Panc1 (cell line): ENCODE measurements around the gene FCHSD2.

Experiments
- CTCF ChIP-seq: fragments of 450-650 bp; IDR thresholded peaks from 2 replicates; pipeline ENCODE4 v1.5.1; 2017; ENCODE audit warnings: mild to moderate bottlenecking
- POLR2AphosphoS5 ChIP-seq: IDR thresholded peaks from 2 replicates; pipeline ENCODE4 v1.6.1; 2012; ENCODE audit warnings: mild to moderate bottlenecking, low read depth, low read length, moderate library complexity
- REST ChIP-seq, 2 experiments: IDR thresholded peaks; 2 replicates each; pipeline ENCODE4 v1.6.1; 2011 to 2012; ENCODE audit warnings: low read depth in 2 of 2, control low read depth in 1 of 2, low read length in 1 of 2, mild to moderate bottlenecking in 1 of 2, moderate library complexity in 1 of 2; ENCODE audit not compliant: insufficient read depth in 1 of 2
- SIN3A ChIP-seq: IDR thresholded peaks from 2 replicates; pipeline ENCODE4 v1.6.1; 2012; ENCODE audit warnings: low read depth, mild to moderate bottlenecking, low read length, moderate library complexity, borderline replicate concordance; ENCODE audit not compliant: insufficient read depth
- TCF7L2 ChIP-seq: IDR thresholded peaks from 2 replicates; pipeline ENCODE4 v1.6.1; 2011; ENCODE audit warnings: mild to moderate bottlenecking, low read depth, low read length, inconsistent platforms

GRCh38 chr11:72890881-72891280 is 251.2 kb downstream of the FCHSD2 start:
- TF ChIP-seq CTCF (no peak), REST (IDR thresholded peaks at IDR 0.05; ENCODE audit: insufficient read depth in 1 of 2, low read depth in 2 of 2, low read length in 1 of 2) (no peak), POLR2AphosphoS5 (no peak), TCF7L2 (no peak), SIN3A (no peak)
